NCI-H2196 treated with DMSO at 0.1 percent for 48 hours (cell line): ENCODE measurements around the gene GPRASP3.

Source experiments
- DNase-seq: peaks from one replicate; lab custom pipeline; 2025; ENCODE audit not compliant: unreplicated experiment; lab: John Stamatoyannopoulos, UW

Gene GPRASP3

GRCh38 chrX:102745857-102746584 is 25.5 kb downstream of the GPRASP3 start:
- DNase-seq = no peak

GRCh38 chrX:102765217-102765616 is 44.7 kb downstream of the GPRASP3 start:
- no peak for DNase-seq

- DNase-seq = no peak
These were observed 45.3 kb downstream of the GPRASP3 start for GRCh38 chrX:102765809-102766208.

GRCh38 chrX:102767287-102767686 is 46.7 kb downstream of the GPRASP3 start:
- DNase-seq = no peak

GRCh38 chrX:102768987-102769761 is 48.6 kb downstream of the GPRASP3 start:
- peak; percentile 58 for DNase-seq
